C4-2B (cell line): ENCODE data around the gene B3GAT1.

Experiments
- ZFX ChIP-seq: fragments of 450-650 bp; IDR thresholded peaks from 2 replicates; pipeline ENCODE4 v1.6.1; 2017
- TF ChIP-seq, protein P1 (sequence below): fragments of 450-650 bp; conservative IDR thresholded peaks from 2 replicates; pipeline ENCODE4 v1.5.1; 2017; ENCODE audit warnings: mild to moderate bottlenecking

DNA sequence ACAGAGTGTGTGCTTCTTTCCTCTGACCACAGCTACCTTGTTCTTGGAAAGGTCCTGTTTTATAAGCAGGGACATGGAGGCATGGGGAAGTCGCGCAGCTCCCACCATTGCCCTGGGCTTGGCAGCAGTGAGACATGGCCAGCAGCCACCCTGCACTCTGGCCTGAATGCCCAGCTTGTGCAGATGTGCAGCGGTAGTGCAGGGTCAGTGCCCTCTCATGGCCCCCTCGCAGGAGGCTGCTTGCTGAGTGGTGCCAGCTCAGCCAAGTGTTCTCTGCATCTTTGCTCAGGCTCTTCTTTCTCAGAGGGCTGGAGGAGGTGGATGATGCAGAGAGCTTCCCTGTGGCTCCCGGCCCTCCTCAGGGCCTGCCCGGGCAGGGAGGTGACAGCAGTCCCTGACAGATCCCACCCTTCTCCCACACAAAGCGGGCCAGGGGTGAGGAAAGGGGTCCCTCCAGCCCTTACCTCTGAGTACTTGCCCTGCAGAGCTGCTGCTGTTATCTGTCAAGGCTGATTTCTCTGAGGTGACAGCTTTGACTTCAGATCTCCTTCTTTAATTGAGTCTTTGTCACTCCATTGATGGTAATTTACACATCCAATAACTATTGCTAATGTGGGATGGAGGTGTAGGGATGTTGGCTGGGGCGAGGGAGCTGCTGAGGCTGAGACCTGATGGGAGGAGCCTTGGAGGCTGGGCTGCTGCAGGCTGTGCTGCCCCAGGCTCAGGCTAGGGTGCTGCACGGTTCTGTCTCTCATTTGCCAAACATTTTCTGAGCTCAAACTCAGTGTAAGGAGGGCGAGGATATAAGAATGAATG, 47.4 kb upstream of the B3GAT1 start:
- TF ChIP-seq, protein P1, sequence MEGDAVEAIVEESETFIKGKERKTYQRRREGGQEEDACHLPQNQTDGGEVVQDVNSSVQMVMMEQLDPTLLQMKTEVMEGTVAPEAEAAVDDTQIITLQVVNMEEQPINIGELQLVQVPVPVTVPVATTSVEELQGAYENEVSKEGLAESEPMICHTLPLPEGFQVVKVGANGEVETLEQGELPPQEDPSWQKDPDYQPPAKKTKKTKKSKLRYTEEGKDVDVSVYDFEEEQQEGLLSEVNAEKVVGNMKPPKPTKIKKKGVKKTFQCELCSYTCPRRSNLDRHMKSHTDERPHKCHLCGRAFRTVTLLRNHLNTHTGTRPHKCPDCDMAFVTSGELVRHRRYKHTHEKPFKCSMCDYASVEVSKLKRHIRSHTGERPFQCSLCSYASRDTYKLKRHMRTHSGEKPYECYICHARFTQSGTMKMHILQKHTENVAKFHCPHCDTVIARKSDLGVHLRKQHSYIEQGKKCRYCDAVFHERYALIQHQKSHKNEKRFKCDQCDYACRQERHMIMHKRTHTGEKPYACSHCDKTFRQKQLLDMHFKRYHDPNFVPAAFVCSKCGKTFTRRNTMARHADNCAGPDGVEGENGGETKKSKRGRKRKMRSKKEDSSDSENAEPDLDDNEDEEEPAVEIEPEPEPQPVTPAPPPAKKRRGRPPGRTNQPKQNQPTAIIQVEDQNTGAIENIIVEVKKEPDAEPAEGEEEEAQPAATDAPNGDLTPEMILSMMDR = no peak
- no peak for TF ChIP-seq ZFX
